ENCODE measurements around the gene IFTAP. TPM values are rescaled to one million over a fixed set of nuclear protein-coding genes. Genes with fewer than 3 reads are reported as not detected.

Gene IFTAP
- total RNA-seq, 1 experiment from 2014 or later, result 4.1 TPM

DNA sequence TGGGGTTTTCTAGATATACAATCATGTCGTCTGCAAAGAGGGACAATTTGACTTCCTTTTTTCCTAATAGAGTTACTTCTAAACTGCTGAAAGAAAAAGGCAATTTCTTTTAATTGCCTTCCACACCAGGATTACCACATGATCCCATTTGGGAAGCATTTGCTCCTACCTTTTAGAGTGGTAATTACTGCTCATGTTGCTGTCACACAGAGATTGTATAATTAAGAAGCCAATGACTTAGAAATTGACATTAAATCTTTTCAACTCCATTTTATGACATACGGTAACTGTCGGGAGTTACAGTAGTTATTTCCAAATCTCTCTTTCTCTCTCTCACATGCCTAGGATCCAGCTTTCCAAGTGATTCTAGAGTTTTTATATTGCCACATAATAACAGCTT lies 21.5 kb downstream of the IFTAP start:
- CTCF ChIA-PET, result no interaction called here
- TF ChIP-seq, protein P1, sequence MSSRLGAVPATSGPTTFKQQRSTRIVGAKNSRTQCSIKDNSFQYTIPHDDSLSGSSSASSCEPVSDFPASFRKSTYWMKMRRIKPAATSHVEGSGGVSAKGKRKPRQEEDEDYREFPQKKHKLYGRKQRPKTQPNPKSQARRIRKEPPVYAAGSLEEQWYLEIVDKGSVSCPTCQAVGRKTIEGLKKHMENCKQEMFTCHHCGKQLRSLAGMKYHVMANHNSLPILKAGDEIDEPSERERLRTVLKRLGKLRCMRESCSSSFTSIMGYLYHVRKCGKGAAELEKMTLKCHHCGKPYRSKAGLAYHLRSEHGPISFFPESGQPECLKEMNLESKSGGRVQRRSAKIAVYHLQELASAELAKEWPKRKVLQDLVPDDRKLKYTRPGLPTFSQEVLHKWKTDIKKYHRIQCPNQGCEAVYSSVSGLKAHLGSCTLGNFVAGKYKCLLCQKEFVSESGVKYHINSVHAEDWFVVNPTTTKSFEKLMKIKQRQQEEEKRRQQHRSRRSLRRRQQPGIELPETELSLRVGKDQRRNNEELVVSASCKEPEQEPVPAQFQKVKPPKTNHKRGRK (CRISPR knock-in tag; IDR thresholded peaks at IDR 0.05; ENCODE audit: borderline replicate concordance), result no peak
- TF ChIP-seq, protein P2, sequence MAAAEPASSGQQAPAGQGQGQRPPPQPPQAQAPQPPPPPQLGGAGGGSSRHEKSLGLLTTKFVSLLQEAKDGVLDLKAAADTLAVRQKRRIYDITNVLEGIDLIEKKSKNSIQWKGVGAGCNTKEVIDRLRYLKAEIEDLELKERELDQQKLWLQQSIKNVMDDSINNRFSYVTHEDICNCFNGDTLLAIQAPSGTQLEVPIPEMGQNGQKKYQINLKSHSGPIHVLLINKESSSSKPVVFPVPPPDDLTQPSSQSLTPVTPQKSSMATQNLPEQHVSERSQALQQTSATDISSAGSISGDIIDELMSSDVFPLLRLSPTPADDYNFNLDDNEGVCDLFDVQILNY (CRISPR knock-in tag; IDR thresholded peaks at IDR 0.05), result no peak
- no peak for TF ChIP-seq ZNF263 (CRISPR knock-in tag; IDR thresholded peaks at IDR 0.05; ENCODE audit: low read depth)
- peaks cover 33% of the 10 kb centered on the region for H3K36me3 Mint-ChIP-seq
- peaks cover 58% of the 10 kb centered on the region for H3K9me3 Mint-ChIP-seq
- DNase-seq (ENCODE audit: low spot score), result no peak
- no peaks in the 10 kb centered on the region for H3K4me1 Mint-ChIP-seq
- POLR2A ChIA-PET, result no interaction called here
- no peak overlapping the region for H3K27ac Mint-ChIP-seq
- no peak for ATAC-seq
- H3K27me3 Mint-ChIP-seq (ENCODE audit: low read depth), result peaks cover 5% of the 10 kb centered on the region; the same call in 1 of the 2 replicates
- H3K4me3 Mint-ChIP-seq, result no peak overlapping the region

DNA sequence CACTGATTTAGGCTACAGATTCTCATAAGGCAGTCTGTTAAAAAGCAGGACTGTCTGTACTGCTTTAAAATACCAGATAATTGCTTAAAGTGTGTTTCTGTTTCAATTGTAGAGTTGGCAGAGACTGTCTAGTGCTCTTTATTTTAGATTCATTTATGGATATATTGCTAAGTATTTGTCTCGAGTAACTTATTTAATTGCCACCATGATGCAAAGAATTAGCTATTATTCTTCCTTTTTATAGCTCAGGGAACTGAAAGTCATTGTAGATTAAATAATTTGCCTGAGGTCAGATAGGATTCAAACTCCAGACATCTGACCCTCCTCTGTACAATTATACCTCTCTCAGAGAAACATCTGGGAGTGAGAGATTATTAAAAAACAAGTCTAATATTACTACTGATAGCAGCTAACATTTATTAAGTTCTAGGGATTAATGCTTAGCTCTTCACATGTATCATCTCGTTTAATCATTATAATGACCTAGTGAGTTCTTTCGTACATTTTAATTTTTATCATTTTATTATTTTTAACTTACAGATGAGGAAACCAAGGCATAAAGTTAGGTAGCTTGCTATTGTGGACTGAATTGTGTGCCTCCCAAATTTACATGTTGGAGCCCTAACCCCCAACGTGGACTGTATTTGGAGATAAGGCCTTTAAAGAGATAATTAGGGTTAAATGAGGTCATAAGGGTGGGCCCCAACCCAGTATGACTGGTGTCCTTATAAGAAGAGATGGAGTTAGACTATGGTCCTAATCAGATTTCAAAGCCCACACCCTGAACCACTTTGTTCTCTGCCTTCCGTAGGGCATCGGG lies 23.5 kb downstream of the IFTAP start:
- H3K36me3 Mint-ChIP-seq, result peaks cover 28% of the 10 kb centered on the region
- H3K9me3 Mint-ChIP-seq, result peaks cover 58% of the 10 kb centered on the region
- H3K27me3 Mint-ChIP-seq (ENCODE audit: low read depth), result peaks cover 5% of the 10 kb centered on the region; the same call in 1 of the 2 replicates
- ATAC-seq, result no peak
- H3K4me1 Mint-ChIP-seq, result no peaks in the 10 kb centered on the region
- ChIA-PET CTCF (no interaction called here), POLR2A (no interaction called here)
- DNase-seq (ENCODE audit: low spot score), result no peak
- H3K27ac Mint-ChIP-seq, result no peak overlapping the region
- TF ChIP-seq, protein P3, sequence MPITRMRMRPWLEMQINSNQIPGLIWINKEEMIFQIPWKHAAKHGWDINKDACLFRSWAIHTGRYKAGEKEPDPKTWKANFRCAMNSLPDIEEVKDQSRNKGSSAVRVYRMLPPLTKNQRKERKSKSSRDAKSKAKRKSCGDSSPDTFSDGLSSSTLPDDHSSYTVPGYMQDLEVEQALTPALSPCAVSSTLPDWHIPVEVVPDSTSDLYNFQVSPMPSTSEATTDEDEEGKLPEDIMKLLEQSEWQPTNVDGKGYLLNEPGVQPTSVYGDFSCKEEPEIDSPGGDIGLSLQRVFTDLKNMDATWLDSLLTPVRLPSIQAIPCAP (CRISPR knock-in tag; IDR thresholded peaks at IDR 0.05), result no peak
- no peak for TF ChIP-seq TEAD1 (CRISPR knock-in tag; IDR thresholded peaks at IDR 0.05)
- TF ChIP-seq TP53 (CRISPR knock-in tag; IDR thresholded peaks at IDR 0.05), result no peak
- no peak for TF ChIP-seq CREM (CRISPR knock-in tag; IDR thresholded peaks at IDR 0.05)
- no peak overlapping the region for H3K4me3 Mint-ChIP-seq

DNA sequence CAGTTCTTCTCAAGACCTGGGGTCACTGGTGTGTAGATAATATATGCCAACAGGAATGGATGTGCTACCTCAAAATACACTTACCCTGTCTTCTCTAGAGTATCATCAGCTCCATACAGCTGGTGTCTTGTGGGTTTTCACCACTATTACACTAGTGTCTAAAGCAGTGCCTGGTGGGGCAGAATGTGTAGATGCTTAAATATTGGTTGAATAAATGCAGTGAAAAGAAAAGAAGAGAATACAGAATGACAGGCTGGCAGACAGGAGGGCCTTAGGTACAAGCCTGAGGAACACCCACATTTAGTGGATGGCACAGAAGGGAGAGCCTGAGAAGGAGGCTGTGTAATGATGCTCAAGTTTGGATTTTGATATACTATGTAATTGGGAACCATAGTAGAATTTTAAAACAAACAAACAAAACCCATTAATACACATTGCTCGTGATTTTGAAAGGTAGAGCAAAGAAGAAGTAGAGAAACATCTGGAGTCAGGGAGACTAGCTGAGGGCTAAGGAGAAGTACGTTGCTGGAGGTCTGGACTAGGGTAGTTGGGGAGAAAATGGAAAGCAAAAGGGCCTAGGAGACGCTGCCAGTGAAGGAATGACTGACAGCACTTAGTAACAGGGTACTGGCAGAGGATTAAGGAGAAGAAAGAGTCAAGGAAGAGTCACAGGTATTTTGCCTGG lies 24.2 kb downstream of the IFTAP start:
- POLR2A ChIA-PET, result no interaction called here
- H3K9me3 Mint-ChIP-seq, result peaks cover 59% of the 10 kb centered on the region
- CTCF ChIA-PET, result no interaction called here
- no peak overlapping the region for H3K27ac Mint-ChIP-seq
- ATAC-seq, result no peak
- H3K36me3 Mint-ChIP-seq, result peaks cover 33% of the 10 kb centered on the region
- peaks cover 5% of the 10 kb centered on the region; the same call in 1 of the 2 replicates for H3K27me3 Mint-ChIP-seq (ENCODE audit: low read depth)
- DNase-seq (ENCODE audit: low spot score), result no peak
- no peaks in the 10 kb centered on the region for H3K4me1 Mint-ChIP-seq
- no peak overlapping the region for H3K4me3 Mint-ChIP-seq
- TF ChIP-seq CBFB (CRISPR knock-in tag; IDR thresholded peaks at IDR 0.05; ENCODE audit: low read depth), result no peak
- TF ChIP-seq JUN (CRISPR knock-in tag; IDR thresholded peaks at IDR 0.05), result no peak
- TF ChIP-seq SMAD4 (CRISPR knock-in tag; IDR thresholded peaks at IDR 0.05), result no peak
- TF ChIP-seq ZNF138 (CRISPR knock-in tag; conservative IDR thresholded peaks at IDR 0.05), result no peak
- TF ChIP-seq, protein P4, sequence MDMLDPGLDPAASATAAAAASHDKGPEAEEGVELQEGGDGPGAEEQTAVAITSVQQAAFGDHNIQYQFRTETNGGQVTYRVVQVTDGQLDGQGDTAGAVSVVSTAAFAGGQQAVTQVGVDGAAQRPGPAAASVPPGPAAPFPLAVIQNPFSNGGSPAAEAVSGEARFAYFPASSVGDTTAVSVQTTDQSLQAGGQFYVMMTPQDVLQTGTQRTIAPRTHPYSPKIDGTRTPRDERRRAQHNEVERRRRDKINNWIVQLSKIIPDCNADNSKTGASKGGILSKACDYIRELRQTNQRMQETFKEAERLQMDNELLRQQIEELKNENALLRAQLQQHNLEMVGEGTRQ (CRISPR knock-in tag; IDR thresholded peaks at IDR 0.05), result no peak
- TF ChIP-seq, protein P1 (CRISPR knock-in tag; IDR thresholded peaks at IDR 0.05; ENCODE audit: borderline replicate concordance), result no peak
- TF ChIP-seq ATF1 (CRISPR knock-in tag; IDR thresholded peaks at IDR 0.05), result no peak
- TF ChIP-seq, protein P5, sequence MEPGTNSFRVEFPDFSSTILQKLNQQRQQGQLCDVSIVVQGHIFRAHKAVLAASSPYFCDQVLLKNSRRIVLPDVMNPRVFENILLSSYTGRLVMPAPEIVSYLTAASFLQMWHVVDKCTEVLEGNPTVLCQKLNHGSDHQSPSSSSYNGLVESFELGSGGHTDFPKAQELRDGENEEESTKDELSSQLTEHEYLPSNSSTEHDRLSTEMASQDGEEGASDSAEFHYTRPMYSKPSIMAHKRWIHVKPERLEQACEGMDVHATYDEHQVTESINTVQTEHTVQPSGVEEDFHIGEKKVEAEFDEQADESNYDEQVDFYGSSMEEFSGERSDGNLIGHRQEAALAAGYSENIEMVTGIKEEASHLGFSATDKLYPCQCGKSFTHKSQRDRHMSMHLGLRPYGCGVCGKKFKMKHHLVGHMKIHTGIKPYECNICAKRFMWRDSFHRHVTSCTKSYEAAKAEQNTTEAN (CRISPR knock-in tag; IDR thresholded peaks at IDR 0.05), result no peak
- TF ChIP-seq, protein P6, sequence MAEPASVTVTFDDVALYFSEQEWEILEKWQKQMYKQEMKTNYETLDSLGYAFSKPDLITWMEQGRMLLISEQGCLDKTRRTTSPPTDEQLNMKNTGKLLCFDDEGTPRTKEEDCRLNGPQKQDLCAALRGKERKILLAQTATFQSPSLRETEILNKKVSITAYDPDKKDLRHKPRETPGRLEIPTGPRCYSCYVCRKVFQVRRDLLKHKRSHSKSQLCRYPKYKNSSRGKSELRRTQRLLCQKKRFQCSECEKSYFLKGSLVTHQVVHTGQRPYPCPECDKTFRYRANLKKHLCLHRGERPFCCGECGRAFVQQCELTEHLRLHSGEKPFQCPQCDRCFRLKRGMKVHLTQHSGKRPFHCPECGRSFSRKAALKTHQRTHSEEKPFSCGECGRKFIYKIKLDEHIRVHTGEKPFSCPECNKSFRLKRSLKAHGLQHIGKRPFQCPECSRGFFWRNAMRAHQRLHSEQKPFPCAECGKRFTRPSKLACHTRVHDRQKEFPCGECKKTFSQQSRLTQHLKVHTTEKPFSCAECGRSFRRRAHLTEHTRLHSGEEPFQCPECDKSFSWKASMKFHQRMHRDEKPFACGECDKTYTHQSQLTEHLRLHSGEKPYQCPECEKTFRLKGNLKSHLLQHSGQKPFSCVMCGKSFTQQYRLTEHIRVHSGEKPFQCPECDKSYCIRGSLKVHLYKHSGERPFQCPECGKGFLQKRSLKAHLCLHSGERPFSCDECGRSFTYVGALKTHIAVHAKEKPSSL (CRISPR knock-in tag; conservative IDR thresholded peaks at IDR 0.05), result no peak
- TF ChIP-seq ZNF263 (CRISPR knock-in tag; IDR thresholded peaks at IDR 0.05; ENCODE audit: low read depth), result no peak
- TF ChIP-seq, protein P7, sequence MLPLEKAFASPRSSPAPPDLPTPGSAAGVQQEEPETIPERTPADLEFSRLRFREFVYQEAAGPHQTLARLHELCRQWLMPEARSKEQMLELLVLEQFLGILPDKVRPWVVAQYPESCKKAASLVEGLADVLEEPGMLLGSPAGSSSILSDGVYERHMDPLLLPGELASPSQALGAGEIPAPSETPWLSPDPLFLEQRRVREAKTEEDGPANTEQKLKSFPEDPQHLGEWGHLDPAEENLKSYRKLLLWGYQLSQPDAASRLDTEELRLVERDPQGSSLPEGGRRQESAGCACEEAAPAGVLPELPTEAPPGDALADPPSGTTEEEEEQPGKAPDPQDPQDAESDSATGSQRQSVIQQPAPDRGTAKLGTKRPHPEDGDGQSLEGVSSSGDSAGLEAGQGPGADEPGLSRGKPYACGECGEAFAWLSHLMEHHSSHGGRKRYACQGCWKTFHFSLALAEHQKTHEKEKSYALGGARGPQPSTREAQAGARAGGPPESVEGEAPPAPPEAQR (CRISPR knock-in tag; IDR thresholded peaks at IDR 0.05), result no peak
- TF ChIP-seq, protein P8, sequence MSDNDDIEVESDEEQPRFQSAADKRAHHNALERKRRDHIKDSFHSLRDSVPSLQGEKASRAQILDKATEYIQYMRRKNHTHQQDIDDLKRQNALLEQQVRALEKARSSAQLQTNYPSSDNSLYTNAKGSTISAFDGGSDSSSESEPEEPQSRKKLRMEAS (CRISPR knock-in tag; IDR thresholded peaks at IDR 0.05), result no peak
- no peak for TF ChIP-seq ETV6 (CRISPR knock-in tag; IDR thresholded peaks at IDR 0.05)
